Pancreas (tissue), 10 donors: ENCODE data around the gene NXPH2. TPM values are rescaled to one million over a fixed set of nuclear protein-coding genes. Genes with fewer than 3 reads are reported as not detected.

Experiments used
- ATAC-seq, 4 donors: fragments of 200-7000 bp; cut with Tn5 transposase; one replicate each; pipeline versions ENCODE4 v1.8.0 to v1.9.1; 2020; ENCODE audit warnings: mild to moderate bottlenecking in 4 of 4, moderate library complexity in 4 of 4
- DNase-seq, 6 donors: peaks; one replicate each; pipeline ENCODE4 v3.0.0-alpha.2; 2020
- FAIRE-seq: peaks from 2 replicates; lab custom pipeline; 2012; peaks lifted over from hg19 to GRCh38; lab: Jason Lieb, UNC
- H3K27ac ChIP-seq, 4 donors: fragments of 200-600 bp; sonication (generic); 1 replicate in 3 of 4; 2 replicates in 1 of 4; pipeline versions ENCODE4 v1.5.0 to v1.8.0; 2020
- H3K27me3 ChIP-seq, 4 donors: fragments of 200-600 bp; one replicate each; pipeline ENCODE4 v1.8.0; 2021
- H3K36me3 ChIP-seq, 3 donors: fragments of 200-600 bp; sonication (generic) in 1 of 3; one replicate each; pipeline versions ENCODE4 v1.5.0 to v1.8.0; 2020 to 2021
- H3K4me1 ChIP-seq, 3 donors: fragments of 200-600 bp; one replicate each; pipeline ENCODE4 v1.8.0; 2021
- H3K4me3 ChIP-seq, 4 donors: fragments of 200-600 bp; sonication (generic) in 2 of 4; one replicate each; pipeline versions ENCODE4 v1.5.0 to v1.8.0; 2020 to 2021
- H3K9me3 ChIP-seq, 4 donors: fragments of 200-600 bp; one replicate each; pipeline ENCODE4 v1.8.0; 2021
- CTCF ChIP-seq, 4 donors: fragments of 200-600 bp; sonication (generic) in 3 of 4; IDR thresholded peaks; one replicate each; pipeline versions ENCODE4 v1.5.0 to v1.8.0; 2021; ENCODE audit warnings: antibody characterized with exemption in 4 of 4
- whole genome bisulfite sequencing, 2 donors: extraction: QIAGEN DNeasy Blood & Tissue Kit; methylation state at CpG; one replicate each; pipeline ENCODE4 v1.1.7; 2013; 5-methylcytosine and 5-hydroxymethylcytosine counted together
- intact Hi-C, 3 donors: fragments of 100-400 bp; cut with DNase I; formaldehyde crosslinking; loops; one replicate each; pipeline versions ENCODE4 v1.11.1 to v1.14.2; 2022
- polyA plus RNA-seq, 2 donors: library from polyadenylated mRNA; stranded (reverse); fragments of 200-250 nt; gene quantifications; one replicate each; pipeline ENCODE4 v1.2.3, GENCODE V29; 2013
- total RNA-seq, 6 donors: library from RNA; stranded (reverse); fragmentation: NEBNext Ultra II Directional in 4 of 6; extraction: Animal tissue kit (Norgen Biotek cat#: 25700) in 4 of 6; gene quantifications; one replicate each; pipeline versions ENCODE4 v1.2.1 to v1.2.4, GENCODE V29; 2021 to 2023
- donor health status: healthy with polysubstance abuse.
- donor health status: DM: no; HTN: no; CAD: no; lungs with moderate emphysema.
- donor health status: DM: no; HTN: no; CAD: no.
- donor health status: control.
- donor health status: control.
- donor health status: Bipolar disorder and iron deficiency.
- donor health status: DM: yes; HTN: yes; CAD: no.
- donor health status: DM: no; HTN: no; CAD: no.
- donor health status: DM: no; HTN: no; CAD: no.
- donor health status: DM: yes; HTN: yes; CAD: no.

NXPH2 gene
- total and polyA plus RNA-seq, 8 donors, result 0.19 TPM; not detected in 7

GRCh38 chr2:138682163-138682562, 98.0 kb downstream of the NXPH2 start:
- 87 to 88% methylated on average over 2 of the region's 2 CpGs for WGBS, 2 donors
- ATAC-seq, result no peak
- intact Hi-C loops, result no loop called here
- Histone ChIP-seq H3K4me3 (no peak overlapping the region), H3K36me3 (no peaks in the 10 kb centered on the region), H3K27ac (no peak overlapping the region), H3K4me1 (no peaks in the 10 kb centered on the region), H3K9me3 (no peaks in the 10 kb centered on the region), H3K27me3 (no peaks in the 10 kb centered on the region)
- TF ChIP-seq CTCF (IDR thresholded peaks at IDR 0.05), result no peak
- no peak for FAIRE-seq
- no peak for DNase-seq

GRCh38 chr2:138677221-138677620, 103.0 kb downstream of the NXPH2 start:
- Histone ChIP-seq H3K27me3 (no peaks in the 10 kb centered on the region), H3K36me3 (no peaks in the 10 kb centered on the region), H3K4me1 (no peaks in the 10 kb centered on the region), H3K9me3 (no peaks in the 10 kb centered on the region), H3K4me3 (no peak overlapping the region), H3K27ac (no peak overlapping the region)
- no peak for TF ChIP-seq CTCF (IDR thresholded peaks at IDR 0.05)
- no peak for FAIRE-seq
- intact Hi-C loops, result no loop called here
- DNase-seq, result no peak
- no peak for ATAC-seq
- WGBS, 2 donors, result 9 to 14% methylated on average over 1 of the region's 1 CpG

GRCh38 chr2:138676619-138677021, 103.6 kb downstream of the NXPH2 start:
- DNase-seq (no peak), FAIRE-seq (no peak), ATAC-seq (no peak)
- Histone ChIP-seq H3K27me3 (no peaks in the 10 kb centered on the region), H3K27ac (no peak overlapping the region), H3K4me3 (no peak overlapping the region), H3K4me1 (no peaks in the 10 kb centered on the region), H3K9me3 (no peaks in the 10 kb centered on the region), H3K36me3 (no peaks in the 10 kb centered on the region)
- WGBS, 2 donors, result 83 to 89% methylated on average over 2 of the region's 2 CpGs
- intact Hi-C loops, result no loop called here
- no peak for TF ChIP-seq CTCF (IDR thresholded peaks at IDR 0.05)

GRCh38 chr2:138671566-138671965, 108.6 kb downstream of the NXPH2 start:
- Histone ChIP-seq H3K4me1 (no peaks in the 10 kb centered on the region), H3K27me3 (no peaks in the 10 kb centered on the region), H3K9me3 (no peaks in the 10 kb centered on the region), H3K27ac (no peak overlapping the region), H3K4me3 (no peak overlapping the region), H3K36me3 (no peaks in the 10 kb centered on the region)
- TF ChIP-seq CTCF (IDR thresholded peaks at IDR 0.05), result no peak
- intact Hi-C loops, result no loop called here
- 90 to 93% methylated on average over 10 of the region's 10 CpGs for WGBS, 2 donors
- no peak for FAIRE-seq
- no peak for DNase-seq
- ATAC-seq, result no peak

- no peaks in the 10 kb centered on the region for H3K9me3 ChIP-seq
- DNase-seq, result no peak
- no peaks in the 10 kb centered on the region for H3K36me3 ChIP-seq
- TF ChIP-seq CTCF (IDR thresholded peaks at IDR 0.05), result no peak
- no peak overlapping the region for H3K27ac ChIP-seq
- H3K4me1 ChIP-seq, result no peaks in the 10 kb centered on the region
- no peak overlapping the region for H3K4me3 ChIP-seq
- no peaks in the 10 kb centered on the region for H3K27me3 ChIP-seq
- WGBS, 2 donors, result 64 to 73% methylated on average over 5 of the region's 5 CpGs
- no peak for ATAC-seq
- intact Hi-C loops, result no loop called here
- no peak for FAIRE-seq
These were observed 109.5 kb downstream of the NXPH2 start for GRCh38 chr2:138670734-138671133.
